Astrocyte (in vitro differentiated cells and primary cell): ENCODE results near the gene FMN1. TPM values are rescaled to one million over a fixed set of nuclear protein-coding genes. Genes with fewer than 3 reads are reported as not detected.

Experiments used
- DNase-seq: peaks from one replicate; pipeline ENCODE4 v3.0.0-alpha.2; 2010; ENCODE audit warnings: low read depth
- FAIRE-seq: peaks from 2 replicates; lab custom pipeline; 2011; peaks lifted over from hg19 to GRCh38; lab: Jason Lieb, UNC
- H2AFZ ChIP-seq: 2 replicates; pipeline ENCODE4 v1.6.0; 2012; ENCODE audit warnings: low read depth, low read length, inconsistent platforms
- H3K27ac ChIP-seq: 2 replicates; pipeline ENCODE4 v1.5.1; 2011; ENCODE audit warnings: low read depth, low read length, inconsistent platforms
- H3K27me3 ChIP-seq: 2 replicates; pipeline ENCODE4 v1.6.0; 2011; ENCODE audit warnings: low read length, inconsistent platforms; ENCODE audit not compliant: insufficient read depth
- H3K36me3 ChIP-seq: 2 replicates; pipeline ENCODE4 v1.5.1; 2011; ENCODE audit warnings: low read length, inconsistent platforms; ENCODE audit not compliant: insufficient read depth
- H3K4me1 ChIP-seq: 2 replicates; pipeline ENCODE4 v1.5.1; 2011; ENCODE audit warnings: low read length, inconsistent platforms; ENCODE audit not compliant: insufficient read depth
- H3K4me2 ChIP-seq: 2 replicates; pipeline ENCODE4 v1.6.0; 2012; ENCODE audit warnings: low read length, inconsistent platforms
- H3K4me3 ChIP-seq: 2 replicates; pipeline ENCODE4 v1.5.1; 2011; ENCODE audit warnings: low read depth, mild to moderate bottlenecking, low read length, inconsistent platforms; ENCODE audit not compliant: insufficient read depth
- H3K79me2 ChIP-seq: 2 replicates; pipeline ENCODE4 v1.6.0; 2012; ENCODE audit warnings: mild to moderate bottlenecking, low read length, inconsistent platforms; ENCODE audit not compliant: insufficient read depth
- H3K9ac ChIP-seq: 2 replicates; pipeline ENCODE4 v1.6.0; 2012; ENCODE audit warnings: mild to moderate bottlenecking, low read length, inconsistent platforms
- H3K9me3 ChIP-seq: 2 replicates; pipeline ENCODE4 v1.5.1; 2012; ENCODE audit warnings: low read depth, mild to moderate bottlenecking, low read length, inconsistent platforms; ENCODE audit not compliant: insufficient read depth
- H4K20me1 ChIP-seq: 2 replicates; pipeline ENCODE4 v1.6.0; 2012; ENCODE audit warnings: low read length, inconsistent platforms; ENCODE audit not compliant: insufficient read depth
- H3K27ac Mint-ChIP-seq: one replicate; pipeline ENCODE4 v1.8.0; 2021; ENCODE audit warnings: mild to moderate bottlenecking, mixed read lengths; ENCODE audit not compliant: unreplicated experiment
- H3K27me3 Mint-ChIP-seq: one replicate; pipeline ENCODE4 v1.8.0; 2021; ENCODE audit warnings: low read depth, mixed read lengths; ENCODE audit not compliant: unreplicated experiment
- H3K36me3 Mint-ChIP-seq: one replicate; pipeline ENCODE4 v1.8.0; 2021; ENCODE audit warnings: low read depth, mixed read lengths; ENCODE audit not compliant: unreplicated experiment
- H3K4me1 Mint-ChIP-seq: one replicate; pipeline ENCODE4 v1.8.0; 2021; ENCODE audit warnings: low read depth, mixed read lengths; ENCODE audit not compliant: unreplicated experiment
- H3K4me3 Mint-ChIP-seq: one replicate; pipeline ENCODE4 v1.8.0; 2021; ENCODE audit warnings: mild to moderate bottlenecking, moderate library complexity, mixed read lengths; ENCODE audit not compliant: unreplicated experiment
- H3K9me3 Mint-ChIP-seq: one replicate; pipeline ENCODE4 v1.8.0; 2021; ENCODE audit warnings: mild to moderate bottlenecking, mixed read lengths; ENCODE audit not compliant: unreplicated experiment
- CTCF ChIP-seq: IDR thresholded peaks from 2 replicates; pipeline ENCODE4 v1.5.1; 2011; ENCODE audit warnings: low read depth, mild to moderate bottlenecking, inconsistent platforms, low read length, moderate library complexity; ENCODE audit not compliant: insufficient read depth
- EZH2 ChIP-seq: IDR thresholded peaks from 2 replicates; pipeline ENCODE4 v1.6.1; 2012; ENCODE audit warnings: mild to moderate bottlenecking, low read length, inconsistent platforms; ENCODE audit not compliant: insufficient read depth
- total RNA-seq: library from RNA; stranded (reverse); gene quantifications from 2 replicates; pipeline ENCODE4 v1.2.1, GENCODE V29; 2021

The FMN1 gene
- total RNA-seq, 1 donor from 2014 or later = 5.3 TPM

- Histone ChIP-seq H3K36me3 (no peaks in the 10 kb centered on the region), H3K27ac (no peak overlapping the region), H3K4me1 (peaks cover 10% of the 10 kb centered on the region), H3K4me3 (no peak overlapping the region), H3K9me3 (no peaks in the 10 kb centered on the region), H3K79me2 (no peaks in the 10 kb centered on the region), H3K9ac (no peak overlapping the region), H4K20me1 (no peaks in the 10 kb centered on the region), H3K27me3 (no peaks in the 10 kb centered on the region), H2AFZ (no peak overlapping the region), H3K4me2 (no peak overlapping the region)
- no peak overlapping the region for H3K4me3 Mint-ChIP-seq
- no peak for TF ChIP-seq CTCF
- no peak for TF ChIP-seq EZH2
- H3K4me1 Mint-ChIP-seq = peaks cover 15% of the 10 kb centered on the region
- no peaks in the 10 kb centered on the region for H3K27me3 Mint-ChIP-seq
- FAIRE-seq (no peak), DNase-seq (no peak)
- H3K9me3 Mint-ChIP-seq = peaks cover 2% of the 10 kb centered on the region
- no peak overlapping the region for H3K27ac Mint-ChIP-seq
- H3K36me3 Mint-ChIP-seq = peaks cover 3% of the 10 kb centered on the region
Observed at GRCh38 chr15:32878869-32879805, 315.4 kb downstream of the FMN1 start.

GRCh38 chr15:32878342-32878741 lies 316.2 kb downstream of the FMN1 start:
- H3K4me2 ChIP-seq = no peak overlapping the region

More at GRCh38 chr15:32878342-32878741, 316.2 kb downstream of the FMN1 start:
- H3K4me3 ChIP-seq = no peak overlapping the region
- H3K9me3 ChIP-seq = no peaks in the 10 kb centered on the region
- peaks cover 15% of the 10 kb centered on the region for H3K4me1 Mint-ChIP-seq
- no peak overlapping the region for H2AFZ ChIP-seq
- no peak overlapping the region for H3K27ac Mint-ChIP-seq
- H3K36me3 ChIP-seq = no peaks in the 10 kb centered on the region
- H3K27me3 Mint-ChIP-seq = no peaks in the 10 kb centered on the region
- peaks cover 2% of the 10 kb centered on the region for H3K9me3 Mint-ChIP-seq
- H3K4me3 Mint-ChIP-seq = no peak overlapping the region
- no peak overlapping the region for H3K27ac ChIP-seq
- peaks cover 15% of the 10 kb centered on the region for H3K4me1 ChIP-seq
- TF ChIP-seq EZH2 = no peak
- no peak for TF ChIP-seq CTCF
- no peaks in the 10 kb centered on the region for H4K20me1 ChIP-seq
- no peaks in the 10 kb centered on the region for H3K79me2 ChIP-seq
- no peaks in the 10 kb centered on the region for H3K27me3 ChIP-seq
- no peak overlapping the region for H3K9ac ChIP-seq
- no peaks in the 10 kb centered on the region for H3K36me3 Mint-ChIP-seq
- FAIRE-seq (no peak), DNase-seq (no peak)
